Liver (tissue), 3 donors: ENCODE results near the gene KCNA5.

Experiments used
- GABPA ChIP-seq, 2 donors: IDR thresholded peaks in 1 of 2; conservative IDR thresholded peaks in 1 of 2; 2 replicates each; pipeline ENCODE4 v1.6.1; 2016; ENCODE audit warnings: antibody characterized with exemption in 2 of 2, mild to moderate bottlenecking in 1 of 2, moderate library complexity in 1 of 2
- SP1 ChIP-seq: IDR thresholded peaks from 2 replicates; pipeline ENCODE4 v1.6.1; 2018; ENCODE audit warnings: antibody characterized with exemption, mild to moderate bottlenecking
- TF ChIP-seq, protein P1 (sequence below): fragments of 150-350 bp; IDR thresholded peaks from 2 replicates; pipeline ENCODE4 v1.5.1; 2017; ENCODE audit warnings: improper control_type of control experiment, low read depth, low read length; ENCODE audit not compliant: missing input control
- TF ChIP-seq, protein P2 (sequence below): IDR thresholded peaks from 2 replicates; pipeline ENCODE4 v1.6.1; 2016; ENCODE audit warnings: antibody characterized with exemption, mild to moderate bottlenecking
- donor health status: healthy.
- donor health status: healthy.

DNA sequence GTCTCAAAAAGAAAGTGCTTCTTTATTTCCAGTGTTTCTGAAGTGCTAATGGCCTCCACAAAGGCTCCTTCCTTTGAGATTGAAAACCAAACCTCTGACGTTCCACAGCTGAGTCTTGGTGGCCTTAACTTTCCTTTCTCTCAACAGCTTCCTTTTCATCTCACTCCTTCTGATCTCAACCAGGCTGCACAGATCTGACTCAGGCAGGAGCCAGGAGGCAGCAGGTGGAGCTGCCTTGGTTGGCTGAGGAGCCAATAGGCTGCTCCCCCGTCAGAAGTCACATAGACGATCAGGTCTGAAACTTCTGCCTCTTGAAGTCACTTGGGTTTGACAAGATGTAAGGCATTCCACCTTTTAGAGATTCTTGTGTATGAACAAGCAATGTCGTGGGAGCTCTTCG, 9.1 kb upstream of the KCNA5 start:
- TF ChIP-seq, protein P1, sequence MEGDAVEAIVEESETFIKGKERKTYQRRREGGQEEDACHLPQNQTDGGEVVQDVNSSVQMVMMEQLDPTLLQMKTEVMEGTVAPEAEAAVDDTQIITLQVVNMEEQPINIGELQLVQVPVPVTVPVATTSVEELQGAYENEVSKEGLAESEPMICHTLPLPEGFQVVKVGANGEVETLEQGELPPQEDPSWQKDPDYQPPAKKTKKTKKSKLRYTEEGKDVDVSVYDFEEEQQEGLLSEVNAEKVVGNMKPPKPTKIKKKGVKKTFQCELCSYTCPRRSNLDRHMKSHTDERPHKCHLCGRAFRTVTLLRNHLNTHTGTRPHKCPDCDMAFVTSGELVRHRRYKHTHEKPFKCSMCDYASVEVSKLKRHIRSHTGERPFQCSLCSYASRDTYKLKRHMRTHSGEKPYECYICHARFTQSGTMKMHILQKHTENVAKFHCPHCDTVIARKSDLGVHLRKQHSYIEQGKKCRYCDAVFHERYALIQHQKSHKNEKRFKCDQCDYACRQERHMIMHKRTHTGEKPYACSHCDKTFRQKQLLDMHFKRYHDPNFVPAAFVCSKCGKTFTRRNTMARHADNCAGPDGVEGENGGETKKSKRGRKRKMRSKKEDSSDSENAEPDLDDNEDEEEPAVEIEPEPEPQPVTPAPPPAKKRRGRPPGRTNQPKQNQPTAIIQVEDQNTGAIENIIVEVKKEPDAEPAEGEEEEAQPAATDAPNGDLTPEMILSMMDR = no peak
- TF ChIP-seq GABPA (IDR thresholded peaks at IDR 0.05 in 1 of 2, conservative IDR thresholded peaks at IDR 0.05 in 1 of 2) (no peak), SP1 (no peak)
- TF ChIP-seq, protein P2, sequence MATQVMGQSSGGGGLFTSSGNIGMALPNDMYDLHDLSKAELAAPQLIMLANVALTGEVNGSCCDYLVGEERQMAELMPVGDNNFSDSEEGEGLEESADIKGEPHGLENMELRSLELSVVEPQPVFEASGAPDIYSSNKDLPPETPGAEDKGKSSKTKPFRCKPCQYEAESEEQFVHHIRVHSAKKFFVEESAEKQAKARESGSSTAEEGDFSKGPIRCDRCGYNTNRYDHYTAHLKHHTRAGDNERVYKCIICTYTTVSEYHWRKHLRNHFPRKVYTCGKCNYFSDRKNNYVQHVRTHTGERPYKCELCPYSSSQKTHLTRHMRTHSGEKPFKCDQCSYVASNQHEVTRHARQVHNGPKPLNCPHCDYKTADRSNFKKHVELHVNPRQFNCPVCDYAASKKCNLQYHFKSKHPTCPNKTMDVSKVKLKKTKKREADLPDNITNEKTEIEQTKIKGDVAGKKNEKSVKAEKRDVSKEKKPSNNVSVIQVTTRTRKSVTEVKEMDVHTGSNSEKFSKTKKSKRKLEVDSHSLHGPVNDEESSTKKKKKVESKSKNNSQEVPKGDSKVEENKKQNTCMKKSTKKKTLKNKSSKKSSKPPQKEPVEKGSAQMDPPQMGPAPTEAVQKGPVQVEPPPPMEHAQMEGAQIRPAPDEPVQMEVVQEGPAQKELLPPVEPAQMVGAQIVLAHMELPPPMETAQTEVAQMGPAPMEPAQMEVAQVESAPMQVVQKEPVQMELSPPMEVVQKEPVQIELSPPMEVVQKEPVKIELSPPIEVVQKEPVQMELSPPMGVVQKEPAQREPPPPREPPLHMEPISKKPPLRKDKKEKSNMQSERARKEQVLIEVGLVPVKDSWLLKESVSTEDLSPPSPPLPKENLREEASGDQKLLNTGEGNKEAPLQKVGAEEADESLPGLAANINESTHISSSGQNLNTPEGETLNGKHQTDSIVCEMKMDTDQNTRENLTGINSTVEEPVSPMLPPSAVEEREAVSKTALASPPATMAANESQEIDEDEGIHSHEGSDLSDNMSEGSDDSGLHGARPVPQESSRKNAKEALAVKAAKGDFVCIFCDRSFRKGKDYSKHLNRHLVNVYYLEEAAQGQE = no peak
